GM21825 (cell line): ENCODE measurements around the gene LRP10.
A peak's percentile ranks its signal among the peaks of the same experiment; 100 is the strongest.
"Not testable (repeated sequence)": the region's sequence is repeated elsewhere in the genome, so short reads cannot be mapped to it uniquely, and the experiment has no call there.

Experiments
- ATAC-seq: cut with Tn5 transposase; IDR thresholded peaks from one replicate; pipeline ENCODE4 v1.9.1; 2021; ENCODE audit warnings: mild to moderate bottlenecking, moderate library complexity; ENCODE audit not compliant: unreplicated experiment

LRP10 gene

DNA sequence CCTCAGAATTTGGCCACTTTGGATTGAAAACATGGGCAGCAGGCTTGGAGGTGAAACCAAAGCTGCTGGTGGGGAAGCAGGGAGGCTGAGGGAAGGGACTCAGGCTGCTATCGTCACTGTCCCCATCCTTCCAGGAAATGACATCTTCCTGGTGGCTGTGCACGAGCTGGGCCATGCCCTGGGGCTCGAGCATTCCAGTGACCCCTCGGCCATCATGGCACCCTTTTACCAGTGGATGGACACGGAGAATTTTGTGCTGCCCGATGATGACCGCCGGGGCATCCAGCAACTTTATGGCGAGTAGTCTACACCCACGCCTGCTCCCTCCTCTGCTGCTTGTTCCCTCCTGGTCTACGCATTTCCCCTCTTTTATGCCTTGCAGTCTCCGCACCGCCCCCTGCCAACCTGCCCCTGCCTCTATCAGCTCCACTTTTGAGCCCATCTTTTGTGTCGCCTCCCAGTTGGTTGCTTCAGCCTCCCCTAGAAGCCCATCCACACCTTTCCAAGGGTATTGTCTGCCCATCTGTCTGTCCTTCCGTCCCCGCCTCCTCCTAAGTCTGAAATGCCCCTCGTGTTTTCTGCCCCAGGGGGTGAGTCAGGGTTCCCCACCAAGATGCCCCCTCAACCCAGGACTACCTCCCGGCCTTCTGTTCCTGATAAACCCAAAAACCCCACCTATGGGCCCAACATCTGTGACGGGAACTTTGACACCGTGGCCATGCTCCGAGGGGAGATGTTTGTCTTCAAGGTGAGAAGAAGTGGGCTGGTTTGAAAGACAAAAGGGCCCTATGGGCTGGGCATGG, 28.2 kb upstream of the LRP10 start:
- no peak for ATAC-seq

- no peak for ATAC-seq
These were observed 27.1 kb upstream of the LRP10 start for GRCh38 chr14:22844221-22845102.

DNA sequence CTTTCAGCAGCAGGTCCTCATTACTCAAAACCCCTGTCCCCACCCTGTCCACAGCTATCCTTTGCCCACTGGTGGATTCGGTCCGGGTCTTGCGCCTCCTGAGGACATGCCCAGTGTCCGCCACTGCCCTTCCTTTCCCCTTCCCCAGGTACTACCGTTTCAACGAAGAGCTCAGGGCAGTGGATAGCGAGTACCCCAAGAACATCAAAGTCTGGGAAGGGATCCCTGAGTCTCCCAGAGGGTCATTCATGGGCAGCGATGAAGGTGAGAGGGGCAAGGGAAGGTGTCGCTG, 26.5 kb upstream of the LRP10 start:
- ATAC-seq, result no peak

DNA sequence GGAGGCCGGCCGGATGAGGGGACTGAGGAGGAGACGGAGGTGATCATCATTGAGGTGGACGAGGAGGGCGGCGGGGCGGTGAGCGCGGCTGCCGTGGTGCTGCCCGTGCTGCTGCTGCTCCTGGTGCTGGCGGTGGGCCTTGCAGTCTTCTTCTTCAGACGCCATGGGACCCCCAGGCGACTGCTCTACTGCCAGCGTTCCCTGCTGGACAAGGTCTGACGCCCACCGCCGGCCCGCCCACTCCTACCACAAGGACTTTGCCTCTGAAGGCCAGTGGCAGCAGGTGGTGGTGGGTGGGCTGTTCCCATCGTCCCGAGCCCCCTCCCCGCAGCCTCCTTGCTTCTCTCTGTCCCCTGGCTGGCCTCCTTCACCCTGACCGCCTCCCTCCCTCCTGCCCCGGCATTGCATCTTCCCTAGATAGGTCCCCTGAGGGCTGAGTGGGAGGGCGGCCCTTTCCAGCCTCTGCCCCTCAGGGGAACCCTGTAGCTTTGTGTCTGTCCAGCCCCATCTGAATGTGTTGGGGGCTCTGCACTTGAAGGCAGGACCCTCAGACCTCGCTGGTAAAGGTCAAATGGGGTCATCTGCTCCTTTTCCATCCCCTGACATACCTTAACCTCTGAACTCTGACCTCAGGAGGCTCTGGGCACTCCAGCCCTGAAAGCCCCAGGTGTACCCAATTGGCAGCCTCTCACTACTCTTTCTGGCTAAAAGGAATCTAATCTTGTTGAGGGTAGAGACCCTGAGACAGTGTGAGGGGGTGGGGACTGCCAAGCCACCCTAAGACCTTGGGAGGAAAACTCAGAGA, 25.5 kb upstream of the LRP10 start:
- no peak for ATAC-seq

DNA sequence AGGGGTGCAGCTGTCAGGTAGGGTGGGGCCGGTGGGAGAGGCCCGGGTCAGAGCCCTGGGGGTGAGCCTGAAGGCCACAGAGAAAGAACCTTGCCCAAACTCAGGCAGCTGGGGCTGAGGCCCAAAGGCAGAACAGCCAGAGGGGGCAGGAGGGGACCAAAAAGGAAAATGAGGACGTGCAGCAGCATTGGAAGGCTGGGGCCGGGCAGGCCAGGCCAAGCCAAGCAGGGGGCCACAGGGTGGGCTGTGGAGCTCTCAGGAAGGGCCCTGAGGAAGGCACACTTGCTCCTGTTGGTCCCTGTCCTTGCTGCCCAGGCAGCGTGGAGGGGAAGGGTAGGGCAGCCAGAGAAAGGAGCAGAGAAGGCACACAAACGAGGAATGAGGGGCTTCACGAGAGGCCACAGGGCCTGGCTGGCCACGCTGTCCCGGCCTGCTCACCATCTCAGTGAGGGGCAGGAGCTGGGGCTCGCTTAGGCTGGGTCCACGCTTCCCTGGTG, 24.7 kb upstream of the LRP10 start:
- ATAC-seq, result no peak

- ATAC-seq, result no peak
These were observed 23.7 kb upstream of the LRP10 start for GRCh38 chr14:22847661-22848341.

DNA sequence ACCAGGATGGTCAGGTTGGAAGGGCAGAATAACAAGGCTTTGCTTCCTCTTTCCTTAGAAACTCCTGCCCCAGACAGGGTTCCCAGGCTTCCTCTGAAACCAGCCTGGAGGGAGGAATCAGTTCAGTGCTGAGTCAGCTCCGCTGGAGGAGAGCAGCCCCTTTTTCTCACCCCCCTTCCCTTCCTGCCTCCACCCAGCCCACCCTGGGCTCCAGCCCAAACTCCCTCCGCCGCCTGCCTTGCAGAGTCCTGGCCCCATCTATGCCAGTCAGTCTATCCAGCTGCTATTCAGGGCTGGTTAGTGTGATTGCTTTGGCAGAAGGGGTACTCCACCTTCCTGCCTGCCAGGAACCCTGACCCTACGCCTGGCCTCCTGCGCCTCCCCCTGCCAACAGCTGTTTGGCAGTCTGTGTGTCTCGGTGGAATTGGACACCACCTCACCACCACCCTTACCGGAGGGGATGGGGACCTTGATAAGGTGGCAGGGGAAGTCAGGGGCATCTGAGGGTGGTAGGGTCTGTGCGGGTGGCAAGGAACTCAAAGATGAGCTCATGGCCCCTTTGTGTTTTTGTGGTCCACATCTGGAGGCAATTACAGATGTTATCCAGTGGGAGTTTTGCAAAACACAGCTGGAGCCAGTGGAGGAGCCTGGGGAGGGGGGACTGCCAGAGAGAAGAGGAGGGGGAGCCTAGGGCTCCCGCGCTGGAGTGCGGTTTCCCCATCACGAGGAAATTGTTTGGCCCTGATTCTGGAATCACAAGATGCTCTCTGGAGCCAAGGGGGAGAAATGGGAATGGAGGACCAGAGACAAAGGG, 23.0 kb upstream of the LRP10 start:
- ATAC-seq, result no peak

- ATAC-seq, result no peak
These were observed 22.2 kb upstream of the LRP10 start for GRCh38 chr14:22849212-22849819.

GRCh38 chr14:22850944-22851764, 20.4 kb upstream of the LRP10 start:
- no peak for ATAC-seq

GRCh38 chr14:22852178-22852577, 19.4 kb upstream of the LRP10 start:
- not testable (repeated sequence) for ATAC-seq

GRCh38 chr14:22852599-22852939, 19.0 kb upstream of the LRP10 start:
- no peak for ATAC-seq

DNA sequence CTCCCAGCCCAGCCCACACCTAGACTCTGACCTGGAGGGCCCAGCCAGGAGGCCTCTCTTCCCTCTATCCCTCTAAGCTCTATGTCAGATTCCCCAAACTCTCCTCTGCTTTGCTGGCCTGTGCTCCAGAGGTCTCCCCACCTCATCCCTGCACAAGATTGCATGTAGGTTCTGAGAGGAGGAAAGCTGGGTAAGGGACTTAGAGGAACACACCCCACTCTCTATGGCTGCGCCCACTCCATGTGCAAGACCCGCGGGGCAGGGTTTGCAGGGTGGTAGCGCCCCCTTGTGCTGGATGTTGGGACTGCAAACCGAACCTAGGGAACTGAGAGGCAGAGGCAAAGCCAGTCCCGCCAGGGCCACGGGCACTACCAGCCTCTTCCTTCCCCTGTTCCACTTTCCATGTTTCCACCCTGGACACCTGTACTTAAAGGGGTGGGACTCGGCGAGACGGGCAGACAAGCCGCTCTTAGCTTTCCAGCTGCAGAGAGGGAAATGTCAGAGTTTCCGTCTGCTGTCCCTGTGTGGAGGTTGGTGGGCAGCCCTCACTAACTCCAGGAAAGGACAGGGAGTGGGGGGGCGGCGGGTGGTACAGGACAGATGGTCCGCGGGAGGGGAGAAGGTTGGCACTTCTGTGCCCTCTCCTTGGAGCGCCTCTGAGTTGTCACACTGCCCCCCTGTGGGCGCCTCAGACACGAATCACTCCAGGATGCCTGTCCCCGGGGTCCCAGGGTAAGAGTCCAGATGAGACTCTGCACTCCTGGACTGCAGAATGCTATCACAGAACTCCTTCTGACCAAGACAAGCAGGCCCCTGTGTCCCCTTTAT, 18.4 kb upstream of the LRP10 start:
- ATAC-seq, result peak; percentile 62

- not testable (repeated sequence) for ATAC-seq
These were observed 17.2 kb upstream of the LRP10 start for GRCh38 chr14:22854296-22854695.

DNA sequence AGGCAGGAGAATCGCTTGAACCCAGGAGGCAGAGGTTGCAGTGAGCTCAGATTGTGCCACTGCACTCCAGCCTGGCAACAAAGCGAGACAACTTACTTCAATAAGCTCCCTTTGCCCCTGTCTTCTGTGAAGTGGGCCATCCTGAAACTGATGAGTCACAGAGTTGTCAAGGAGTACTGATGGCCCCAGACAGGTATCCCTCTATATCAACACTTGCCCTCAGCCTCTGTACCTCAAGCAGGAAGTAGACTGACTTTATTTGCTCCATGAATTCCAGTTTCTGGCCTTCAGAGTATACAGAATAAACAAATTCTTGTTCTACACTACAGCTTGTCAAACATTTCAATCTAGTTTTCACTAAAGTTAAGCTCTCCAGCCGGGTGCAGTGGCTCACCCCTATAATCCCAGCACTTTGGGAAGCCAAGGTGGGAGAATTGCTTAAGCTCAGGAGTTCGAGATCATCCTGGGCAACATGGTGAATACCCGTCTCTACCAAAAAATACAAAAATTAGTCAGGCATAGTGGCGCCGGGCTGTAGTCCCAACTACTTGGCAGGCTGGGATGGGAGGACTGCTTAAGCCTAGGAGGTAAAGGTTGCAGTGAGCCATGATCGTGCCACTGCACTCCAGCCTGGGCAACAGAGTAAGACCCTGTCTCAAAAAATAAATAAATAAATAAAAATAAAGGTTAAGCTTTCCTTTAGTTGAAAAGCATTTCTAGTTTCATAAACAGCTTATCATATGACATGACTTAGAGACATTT, 16.4 kb upstream of the LRP10 start:
- no peak for ATAC-seq

DNA sequence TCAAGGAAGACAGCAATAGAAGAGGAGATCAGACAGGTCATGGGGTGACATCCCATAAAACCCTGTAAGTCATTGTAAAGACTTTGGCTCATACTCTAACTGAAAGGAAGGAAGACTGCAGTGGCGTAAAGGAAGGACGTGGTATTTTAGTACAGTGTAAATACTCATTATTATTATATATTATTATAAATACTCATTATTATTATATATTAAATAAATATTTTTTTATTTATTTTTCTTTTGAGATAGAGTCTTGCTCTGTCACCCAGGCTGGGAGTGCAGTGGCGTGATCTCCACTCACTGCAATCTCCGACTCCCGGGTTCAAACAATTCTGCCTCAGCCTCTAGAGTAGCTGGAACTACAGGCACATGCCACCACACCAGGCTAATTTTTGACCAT, 15.1 kb upstream of the LRP10 start:
- ATAC-seq, result no peak

- ATAC-seq, result not testable (repeated sequence)
These were observed 11.2 kb upstream of the LRP10 start for GRCh38 chr14:22860377-22860776.

DNA sequence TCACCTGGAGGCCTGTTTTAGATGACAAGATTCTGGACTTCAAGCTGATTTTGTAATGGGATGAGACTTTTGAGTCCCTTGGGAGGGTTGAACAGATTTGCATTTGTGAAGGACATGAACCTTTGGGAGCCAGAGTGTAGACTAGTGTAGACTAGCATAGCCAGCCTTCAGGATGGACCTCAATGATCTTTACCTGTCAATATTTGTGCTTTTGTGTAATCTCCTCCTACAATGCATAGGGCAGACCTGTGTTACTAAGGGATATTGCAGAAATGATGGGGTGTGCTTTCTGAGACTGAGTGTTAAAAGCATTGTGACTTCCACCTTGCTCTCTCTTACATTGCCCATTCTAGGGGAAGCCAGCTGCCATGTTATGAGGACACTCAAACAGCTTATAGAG, 9.9 kb upstream of the LRP10 start:
- ATAC-seq, result no peak
